Heart left ventricle (tissue), 16 donors: ENCODE results near the gene MANBA. TPM values are rescaled to one million over a fixed set of nuclear protein-coding genes. Genes with fewer than 3 reads are reported as not detected.

Source experiments
- ATAC-seq, 4 donors: fragments of 200-7000 bp; cut with Tn5 transposase; one replicate each; pipeline ENCODE4 v1.9.1; 2020 to 2022; ENCODE audit warnings: moderate library complexity in 4 of 4, mild to moderate bottlenecking in 3 of 4, moderate number of reproducible peaks in 1 of 4
- DNase-seq, 5 donors: peaks; one replicate each; pipeline ENCODE4 v3.0.0-alpha.2; 2020
- H3K27ac ChIP-seq, 12 donors: fragments of 200-600 bp; sonication (generic) in 4 of 12; one replicate each; pipeline versions ENCODE4 v1.5.0 to v1.8.0; 2016 to 2022; ENCODE audit warnings: mild to moderate bottlenecking in 2 of 12
- H3K27me3 ChIP-seq, 9 donors: fragments of 200-600 bp; sonication (generic) in 2 of 9; one replicate each; pipeline versions ENCODE4 v1.5.1 to v1.8.0; 2016 to 2022; ENCODE audit warnings: mild to moderate bottlenecking in 3 of 9
- H3K36me3 ChIP-seq, 9 donors: fragments of 200-600 bp; sonication (generic) in 2 of 9; one replicate each; pipeline versions ENCODE4 v1.5.0 to v1.8.0; 2018 to 2022; ENCODE audit warnings: mild to moderate bottlenecking in 2 of 9
- H3K4me1 ChIP-seq, 12 donors: fragments of 200-600 bp; sonication (generic) in 4 of 12; one replicate each; pipeline versions ENCODE4 v1.5.0 to v1.8.0; 2016 to 2022; ENCODE audit warnings: mild to moderate bottlenecking in 3 of 12
- H3K4me3 ChIP-seq, 12 donors: fragments of 200-600 bp; sonication (generic) in 4 of 12; one replicate each; pipeline versions ENCODE4 v1.5.0 to v1.8.0; 2017 to 2022; ENCODE audit warnings: mild to moderate bottlenecking in 9 of 12, moderate library complexity in 4 of 12
- H3K9me3 ChIP-seq, 12 donors: fragments of 200-600 bp; sonication (generic) in 4 of 12; one replicate each; pipeline versions ENCODE4 v1.5.0 to v1.8.0; 2016 to 2022; ENCODE audit warnings: mild to moderate bottlenecking in 1 of 12
- CTCF ChIP-seq, 12 donors: fragments of 200-600 bp; sonication (generic) in 4 of 12; IDR thresholded peaks; one replicate each; pipeline versions ENCODE4 v1.5.0 to v1.8.0; 2018 to 2022; ENCODE audit warnings: antibody characterized with exemption in 12 of 12, mild to moderate bottlenecking in 5 of 12
- POLR2A ChIP-seq, 2 donors: fragments of 450-650 bp; IDR thresholded peaks; one replicate each; pipeline ENCODE4 v1.6.1; 2017; ENCODE audit warnings: antibody characterized with exemption in 2 of 2, mild to moderate bottlenecking in 2 of 2, moderate library complexity in 2 of 2
- WGBS, 4 donors: extraction: QIAGEN DNeasy Blood & Tissue Kit in 2 of 4; methylation state at CpG; one replicate each; pipeline versions ENCODE4 v1.1.5 to v1.1.7; 2013 to 2018; 5-methylcytosine and 5-hydroxymethylcytosine counted together
- intact Hi-C, 10 donors: fragments of 100-400 bp; cut with DNase I; formaldehyde crosslinking; loops; one replicate each; pipeline versions ENCODE4 v1.11.1 to v1.14.2; 2022
- polyA plus RNA-seq, 2 donors: library from polyadenylated mRNA; stranded (reverse); fragments of 200-250 nt; gene quantifications; one replicate each; pipeline ENCODE4 v1.2.3, GENCODE V29; 2013
- total RNA-seq, 9 donors: library from RNA; depleted of rRNA in 2 of 9; stranded (reverse); fragments of >200 nt in 2 of 9; fragmentation: NEBNext Ultra II Directional in 3 of 9; extraction: Animal tissue kit (Norgen Biotek cat#: 25700) in 3 of 9; gene quantifications; one replicate each; pipeline versions ENCODE4 v1.1.0 to v1.2.4, GENCODE V29; 2016 to 2023
- donor health status: ischemic (EF 13 %, LVEDD 7.1; RV severe dilation, severe dysfunction).
- donor health status: healthy with polysubstance abuse.
- donor health status: DM: no; HTN: yes; CAD: no.
- donor health status: DM: no; HTN: no; CAD: no.
- donor health status: ischemic (EF 25% LVEDD 6.9; RV normal size, moderate dysfunction).
- donor health status: ischemic (EF 25% LVEDD 5.7; RV mildly dilated, moderate dysfunction).
- donor health status: healthy.
- donor health status: DM: yes; HTN: yes; CAD: no.
- donor health status: ischemic (EF 35%, LVEDD 5.7; RV mildly dilated, moderate dysfunction).
- donor health status: nonischemic (EF 11% LVEDD 7.7; RV severe dilation, severe dysfunction).
- donor health status: DM: yes; HTN: yes; CAD: no.
- donor health status: PGD.
- donor health status: ischemic (EF 29% LVEDD 5.4; RV normal size, mild dysfunction).
- donor health status: nonischemic (EF 23%, LVEDD 6.1; RV moderate dilation, normal function).

MANBA gene
- total and polyA plus RNA-seq, 11 donors: 6.2 to 44.0 (median 34.2) TPM

- no peak for TF ChIP-seq CTCF (IDR thresholded peaks at IDR 0.05)
- TF ChIP-seq POLR2A (IDR thresholded peaks at IDR 0.05): no peak
- Histone ChIP-seq H3K4me3 (no peak overlapping the region), H3K4me1 (peaks cover 0 to 5% (median 0%) of the 10 kb centered on the region in 12 donors), H3K27me3 (no peaks in the 10 kb centered on the region), H3K36me3 (peaks cover 0 to 55% (median 40%) of the 10 kb centered on the region in 9 donors), H3K9me3 (no peaks in the 10 kb centered on the region), H3K27ac (peak overlapping the region in 3 of 12 donors; percentile 23 to 61 (median 29))
- ATAC-seq (no peak), DNase-seq (no peak)
- 53 to 71% (median 62%) methylated on average over 6 of the region's 6 CpGs for WGBS, 4 donors
- intact Hi-C loops: no loop called here
These were observed 128.3 kb downstream of the MANBA start for GRCh38 chr4:102632241-102633065.

- no peak for ATAC-seq
- Histone ChIP-seq H3K36me3 (peaks cover 0 to 51% (median 33%) of the 10 kb centered on the region in 9 donors), H3K27me3 (no peaks in the 10 kb centered on the region), H3K9me3 (no peaks in the 10 kb centered on the region), H3K4me1 (peaks cover 0 to 5% (median 0%) of the 10 kb centered on the region in 12 donors), H3K4me3 (no peak overlapping the region), H3K27ac (peak overlapping the region in 3 of 12 donors; percentile 23 to 61 (median 29))
- TF ChIP-seq POLR2A (IDR thresholded peaks at IDR 0.05) (no peak), CTCF (IDR thresholded peaks at IDR 0.05) (no peak)
- 75 to 93% (median 84%) methylated on average over 7 of the region's 7 CpGs for WGBS, 4 donors
- intact Hi-C loops: no loop called here
- DNase-seq: no peak
These were observed 129.2 kb downstream of the MANBA start for GRCh38 chr4:102631616-102632015.

GRCh38 chr4:102629673-102630072 is 131.1 kb downstream of the MANBA start:
- intact Hi-C loops: loop anchor here in 7 of 10 donors (5.0 to 10.0 kb wide), 7 partner anchors 177 to 468 kb away; partner anchors contain the start of genes BDH2 (in 4 of the 7), SLC39A8 (in 1 of the 7) and UBE2D3 (in 1 of the 7)

More at GRCh38 chr4:102629673-102630072, 131.1 kb downstream of the MANBA start:
- H3K4me1 ChIP-seq: peaks cover 0 to 13% (median 0%) of the 10 kb centered on the region in 12 donors
- no peak overlapping the region for H3K27ac ChIP-seq
- ATAC-seq (no peak), DNase-seq (no peak)
- no peaks in the 10 kb centered on the region for H3K27me3 ChIP-seq
- TF ChIP-seq CTCF (IDR thresholded peaks at IDR 0.05) (no peak), POLR2A (IDR thresholded peaks at IDR 0.05) (no peak)
- no peak overlapping the region for H3K4me3 ChIP-seq
- H3K9me3 ChIP-seq: no peaks in the 10 kb centered on the region
- H3K36me3 ChIP-seq: peaks cover 0 to 32% (median 22%) of the 10 kb centered on the region in 9 donors
- WGBS, 4 donors: 79 to 87% (median 82%) methylated on average over 13 of the region's 13 CpGs
